ENCODE measurements around the gene CD109.

The CD109 gene

GRCh38 chr6:73858376-73858775 is 162.4 kb downstream of the CD109 start:
- DNase-seq (ENCODE audit: low spot score): no peak

- no peak for DNase-seq (ENCODE audit: low spot score)
Measured at GRCh38 chr6:73860303-73860702, 164.3 kb downstream of the CD109 start.

GRCh38 chr6:73866305-73866704 is 170.3 kb downstream of the CD109 start:
- peak; percentile 2 for DNase-seq (ENCODE audit: low spot score)

- peak; percentile 1 for DNase-seq (ENCODE audit: low spot score)
Measured at GRCh38 chr6:73867411-73867810, 171.4 kb downstream of the CD109 start.

- DNase-seq (ENCODE audit: low spot score): no peak
Measured at GRCh38 chr6:73870907-73871306, 174.9 kb downstream of the CD109 start.

- peak; percentile 2 for DNase-seq (ENCODE audit: low spot score)
Measured at GRCh38 chr6:73873081-73873480, 177.1 kb downstream of the CD109 start.

All from hematopoietic multipotent progenitor cell treated with erythropoietin and hydrocortisone succinate and interleukin-3 and kit ligand, for 17 days (in vitro differentiated cells).